Measurements from ENCODE around the gene CD33.

GRCh38 chr19:51198641-51199040 is 26.2 kb upstream of the CD33 start:
- TF ChIP-seq CTCF (conservative IDR thresholded peaks at IDR 0.05 in 1 of 2, IDR thresholded peaks at IDR 0.05 in 1 of 2; ENCODE audit: low read depth in 1 of 2, low read length in 2 of 2) (no peak), EZH2 (IDR thresholded peaks at IDR 0.05; ENCODE audit: low read length, missing control alignments) (no peak)

Measured in fibroblast of lung (primary cell).